ENCODE data around the gene GOSR2.
"Not testable (repeated sequence)": the region's sequence is repeated elsewhere in the genome, so short reads cannot be mapped to it uniquely, and the experiment has no call there.

DNA sequence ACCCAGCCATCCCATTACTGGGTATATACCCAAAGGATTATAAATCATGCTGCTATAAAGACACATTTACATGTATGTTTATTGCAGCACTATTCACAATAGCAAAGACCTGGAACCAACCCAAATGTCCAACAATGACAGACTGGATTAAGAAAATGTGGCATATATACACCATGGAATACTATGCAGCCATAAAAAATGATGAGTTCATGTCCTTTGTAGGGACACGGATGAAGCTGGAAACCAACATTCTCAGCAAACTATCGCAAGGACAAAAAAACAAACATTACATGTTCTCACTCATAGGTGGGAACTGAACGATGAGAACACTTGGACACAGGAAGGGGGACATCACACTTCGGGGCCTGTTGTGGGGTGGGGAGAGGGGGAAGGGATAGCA, 998 bp upstream of the GOSR2 start:
- TF ChIP-seq, protein P1, sequence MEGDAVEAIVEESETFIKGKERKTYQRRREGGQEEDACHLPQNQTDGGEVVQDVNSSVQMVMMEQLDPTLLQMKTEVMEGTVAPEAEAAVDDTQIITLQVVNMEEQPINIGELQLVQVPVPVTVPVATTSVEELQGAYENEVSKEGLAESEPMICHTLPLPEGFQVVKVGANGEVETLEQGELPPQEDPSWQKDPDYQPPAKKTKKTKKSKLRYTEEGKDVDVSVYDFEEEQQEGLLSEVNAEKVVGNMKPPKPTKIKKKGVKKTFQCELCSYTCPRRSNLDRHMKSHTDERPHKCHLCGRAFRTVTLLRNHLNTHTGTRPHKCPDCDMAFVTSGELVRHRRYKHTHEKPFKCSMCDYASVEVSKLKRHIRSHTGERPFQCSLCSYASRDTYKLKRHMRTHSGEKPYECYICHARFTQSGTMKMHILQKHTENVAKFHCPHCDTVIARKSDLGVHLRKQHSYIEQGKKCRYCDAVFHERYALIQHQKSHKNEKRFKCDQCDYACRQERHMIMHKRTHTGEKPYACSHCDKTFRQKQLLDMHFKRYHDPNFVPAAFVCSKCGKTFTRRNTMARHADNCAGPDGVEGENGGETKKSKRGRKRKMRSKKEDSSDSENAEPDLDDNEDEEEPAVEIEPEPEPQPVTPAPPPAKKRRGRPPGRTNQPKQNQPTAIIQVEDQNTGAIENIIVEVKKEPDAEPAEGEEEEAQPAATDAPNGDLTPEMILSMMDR (conservative IDR thresholded peaks at IDR 0.05 in 1 of 2, IDR thresholded peaks at IDR 0.05 in 1 of 2; ENCODE audit: extremely low read depth in 1 of 2, insufficient read depth in 1 of 2, low read depth in 1 of 2, low read length in 2 of 2), result not testable (repeated sequence)
- not testable (repeated sequence) for TF ChIP-seq EZH2 (IDR thresholded peaks at IDR 0.05; ENCODE audit: borderline replicate concordance, low read length)

Data from mammary epithelial cell (primary cell).